GM23248 (cell line): Measurements from ENCODE around the gene CFAP54.

Source experiments
- EZH2 ChIP-seq: fragments of 200-600 bp; sonication (generic); IDR thresholded peaks from 2 replicates; pipeline ENCODE4 v1.6.1; 2018; ENCODE audit warnings: antibody characterized with exemption, mild to moderate bottlenecking; ENCODE audit not compliant: insufficient read depth, poor library complexity, severe bottlenecking
- EZH2phosphoT487 ChIP-seq: fragments of 200-600 bp; sonication (generic); IDR thresholded peaks from 2 replicates; pipeline ENCODE4 v1.6.1; 2018; ENCODE audit warnings: antibody characterized with exemption, moderate library complexity, mild to moderate bottlenecking, low read depth; ENCODE audit not compliant: insufficient read depth

DNA sequence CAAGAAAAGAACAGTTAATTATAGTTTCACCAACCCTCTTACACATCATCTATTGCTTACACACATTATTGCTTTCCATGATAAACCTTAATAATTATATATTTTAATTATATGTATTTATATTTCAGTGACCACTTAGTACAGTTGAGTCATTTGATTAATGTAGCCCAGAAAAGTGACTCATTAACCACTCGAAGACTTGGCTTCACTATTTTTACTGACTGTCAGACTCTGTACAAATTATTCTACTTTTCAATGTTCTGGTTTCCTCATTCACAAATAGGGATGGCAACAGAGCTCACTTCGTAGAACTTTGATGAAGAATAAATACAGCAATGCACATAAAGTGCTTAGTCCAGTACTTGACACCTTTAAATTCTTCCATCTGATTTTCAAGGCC, 98.3 kb downstream of the CFAP54 start:
- TF ChIP-seq EZH2 (no peak), EZH2phosphoT487 (no peak)
